22Rv1 (cell line): Measurements from ENCODE around the gene NAT9.

Experiments used
- ZFX ChIP-seq: fragments of 450-650 bp; IDR thresholded peaks from 2 replicates; pipeline ENCODE4 v1.6.1; 2017; ENCODE audit warnings: antibody characterized with exemption, borderline replicate concordance
- TF ChIP-seq, protein P1 (sequence below): fragments of 450-650 bp; IDR thresholded peaks from 2 replicates; pipeline ENCODE4 v1.5.1; 2017; ENCODE audit warnings: mild to moderate bottlenecking

DNA sequence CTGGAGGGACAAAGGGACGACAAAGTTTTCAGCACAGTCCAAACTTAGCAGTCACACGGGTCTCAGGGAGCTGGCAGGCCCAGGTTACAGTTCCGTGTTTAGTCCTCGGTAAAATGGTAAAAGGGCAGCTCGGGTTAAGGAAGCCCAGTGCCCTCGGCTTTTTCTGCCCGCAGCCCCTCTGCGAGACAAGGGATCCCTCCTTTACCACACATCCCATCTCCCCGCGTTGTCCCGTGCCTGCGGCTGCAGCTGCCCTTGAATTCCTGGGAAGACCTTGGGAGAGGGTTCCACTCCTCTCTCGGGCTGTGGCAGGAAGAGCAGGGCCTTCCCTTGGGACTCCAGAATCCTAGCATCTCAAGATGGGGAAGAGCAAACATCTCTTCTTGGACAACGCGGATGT lies 46.3 kb downstream of the NAT9 start:
- TF ChIP-seq, protein P1, sequence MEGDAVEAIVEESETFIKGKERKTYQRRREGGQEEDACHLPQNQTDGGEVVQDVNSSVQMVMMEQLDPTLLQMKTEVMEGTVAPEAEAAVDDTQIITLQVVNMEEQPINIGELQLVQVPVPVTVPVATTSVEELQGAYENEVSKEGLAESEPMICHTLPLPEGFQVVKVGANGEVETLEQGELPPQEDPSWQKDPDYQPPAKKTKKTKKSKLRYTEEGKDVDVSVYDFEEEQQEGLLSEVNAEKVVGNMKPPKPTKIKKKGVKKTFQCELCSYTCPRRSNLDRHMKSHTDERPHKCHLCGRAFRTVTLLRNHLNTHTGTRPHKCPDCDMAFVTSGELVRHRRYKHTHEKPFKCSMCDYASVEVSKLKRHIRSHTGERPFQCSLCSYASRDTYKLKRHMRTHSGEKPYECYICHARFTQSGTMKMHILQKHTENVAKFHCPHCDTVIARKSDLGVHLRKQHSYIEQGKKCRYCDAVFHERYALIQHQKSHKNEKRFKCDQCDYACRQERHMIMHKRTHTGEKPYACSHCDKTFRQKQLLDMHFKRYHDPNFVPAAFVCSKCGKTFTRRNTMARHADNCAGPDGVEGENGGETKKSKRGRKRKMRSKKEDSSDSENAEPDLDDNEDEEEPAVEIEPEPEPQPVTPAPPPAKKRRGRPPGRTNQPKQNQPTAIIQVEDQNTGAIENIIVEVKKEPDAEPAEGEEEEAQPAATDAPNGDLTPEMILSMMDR, result no peak
- no peak for TF ChIP-seq ZFX
